HepG2 (cell line): ENCODE results near the gene MUL1. TPM values are rescaled to one million over a fixed set of nuclear protein-coding genes. Genes with fewer than 3 reads are reported as not detected.

Experiments used
- CBX5 ChIP-seq: sonication (generic); formaldehyde crosslinking; IDR thresholded peaks from 2 replicates; pipeline ENCODE4 v1.4.0; 2020; ENCODE audit warnings: missing genetic modification reagents, borderline replicate concordance
- ESRRA ChIP-seq: sonication (generic); formaldehyde crosslinking; IDR thresholded peaks from 2 replicates; pipeline ENCODE4 v1.5.1; 2020; ENCODE audit warnings: mild to moderate bottlenecking, low read depth, missing genetic modification reagents
- FOXP1 ChIP-seq, 2 experiments: fragments of 450-650 bp in 1 of 2; IDR thresholded peaks; 2 replicates each; pipeline ENCODE4 v1.6.1; 2017 to 2018; ENCODE audit warnings: antibody characterized with exemption in 1 of 2
- HDAC2 ChIP-seq: sonication (generic); formaldehyde crosslinking; IDR thresholded peaks from 2 replicates; pipeline ENCODE4 v1.4.0; 2020; ENCODE audit warnings: missing genetic modification reagents
- HNRNPL ChIP-seq: fragments of 200-400 bp; formaldehyde crosslinking; IDR thresholded peaks from 2 replicates; pipeline ENCODE4 v1.6.1; 2017; ENCODE audit warnings: mild to moderate bottlenecking, low read depth, low read length
- ISL2 ChIP-seq: sonication (generic); formaldehyde crosslinking; IDR thresholded peaks from 2 replicates; pipeline ENCODE4 v1.5.0; 2020; ENCODE audit warnings: missing genetic modification reagents
- KMT2B ChIP-seq: IDR thresholded peaks from 2 replicates; pipeline ENCODE4 v1.6.1; 2016; ENCODE audit warnings: missing genetic modification reagents, missing compliant biosample characterization
- NCOA2 ChIP-seq: sonication (generic); formaldehyde crosslinking; IDR thresholded peaks from 2 replicates; pipeline ENCODE4 v1.8.0; 2022; ENCODE audit warnings: inconsistent platforms
- NR2F1 ChIP-seq, 2 experiments: fragments of 450-650 bp in 1 of 2; formaldehyde crosslinking in 1 of 2; IDR thresholded peaks; 2 replicates each; pipeline versions ENCODE4 v1.5.0 to v1.6.1; 2016 to 2020; ENCODE audit warnings: mild to moderate bottlenecking in 1 of 2, missing compliant biosample characterization in 1 of 2, missing genetic modification reagents in 1 of 2, moderate library complexity in 1 of 2
- PHF8 ChIP-seq: sonication (generic); formaldehyde crosslinking; IDR thresholded peaks from 2 replicates; pipeline ENCODE4 v1.5.0; 2020; ENCODE audit warnings: missing genetic modification reagents
- SALL1 ChIP-seq: sonication (generic); formaldehyde crosslinking; IDR thresholded peaks from 2 replicates; pipeline ENCODE4 v1.8.0; 2022; ENCODE audit warnings: mild to moderate bottlenecking, missing genetic modification reagents
- ZHX2 ChIP-seq, 2 experiments: sonication (generic) in 1 of 2; formaldehyde crosslinking in 1 of 2; IDR thresholded peaks; 2 replicates each; pipeline versions ENCODE4 v1.6.1 to v1.9.0; 2014 to 2022; ENCODE audit warnings: antibody characterized with exemption in 1 of 2, borderline replicate concordance in 1 of 2, inconsistent platforms in 1 of 2, low read depth in 1 of 2, missing genetic modification reagents in 1 of 2
- ZNF143 ChIP-seq: sonication (generic); formaldehyde crosslinking; IDR thresholded peaks from 2 replicates; pipeline ENCODE4 v1.4.0; 2020; ENCODE audit warnings: missing genetic modification reagents
- ZNF225 ChIP-seq: sonication (generic); formaldehyde crosslinking; IDR thresholded peaks from 2 replicates; pipeline ENCODE4 v1.4.0; 2020; ENCODE audit warnings: mild to moderate bottlenecking, missing genetic modification reagents
- ZNF354B ChIP-seq: sonication (generic); formaldehyde crosslinking; IDR thresholded peaks from 2 replicates; pipeline ENCODE4 v1.8.0; 2022; ENCODE audit warnings: mild to moderate bottlenecking, missing genetic modification reagents
- ZNF629 ChIP-seq: sonication (generic); formaldehyde crosslinking; conservative IDR thresholded peaks from 2 replicates; pipeline ENCODE4 v1.5.0; 2020; ENCODE audit warnings: missing genetic modification reagents
- ZNF891 ChIP-seq: sonication (generic); formaldehyde crosslinking; IDR thresholded peaks from 2 replicates; pipeline ENCODE4 v1.5.0; 2020; ENCODE audit warnings: mild to moderate bottlenecking, missing genetic modification reagents
- ZSCAN9 ChIP-seq: IDR thresholded peaks from 2 replicates; pipeline ENCODE4 v1.6.1; 2016; ENCODE audit warnings: borderline replicate concordance
- polyA plus RNA-seq, 8 experiments: library from polyadenylated mRNA; depleted of rRNA in 3 of 8; stranded (reverse) in 7 of 8; unstranded in 1 of 8; fragments of >200 nt; fragmentation: Illumina TruSeq in 4 of 8; extraction: Trizol in 4 of 8; gene quantifications; 2 replicates each; pipeline versions ENCODE4 v1.2.1 to v1.2.3, GENCODE V29; 2011 to 2016; ENCODE audit warnings: low read depth in 4 of 8, missing spikeins in 1 of 8, mixed read lengths in 1 of 8; ENCODE audit not compliant: insufficient read depth in 1 of 8
- total RNA-seq, 5 experiments: library from RNA; depleted of rRNA; stranded (reverse); fragments of >200 nt; fragmentation: Illumina TruSeq; extraction: Trizol; gene quantifications; 2 replicates each; pipeline ENCODE4 v1.2.3, GENCODE V29; 2016; ENCODE audit warnings: low read depth in 1 of 5
- TF ChIP-seq, protein P1 (sequence below): sonication (generic); formaldehyde crosslinking; IDR thresholded peaks from 2 replicates; pipeline ENCODE4 v1.8.0; 2022; ENCODE audit warnings: low read depth, missing genetic modification reagents

MUL1 gene
- total and polyA plus RNA-seq, 2 of the 13 experiments (the other 11 are each of a cell fraction or from before 2014, with no cell fraction given), result 21.5 to 26.5 TPM

DNA sequence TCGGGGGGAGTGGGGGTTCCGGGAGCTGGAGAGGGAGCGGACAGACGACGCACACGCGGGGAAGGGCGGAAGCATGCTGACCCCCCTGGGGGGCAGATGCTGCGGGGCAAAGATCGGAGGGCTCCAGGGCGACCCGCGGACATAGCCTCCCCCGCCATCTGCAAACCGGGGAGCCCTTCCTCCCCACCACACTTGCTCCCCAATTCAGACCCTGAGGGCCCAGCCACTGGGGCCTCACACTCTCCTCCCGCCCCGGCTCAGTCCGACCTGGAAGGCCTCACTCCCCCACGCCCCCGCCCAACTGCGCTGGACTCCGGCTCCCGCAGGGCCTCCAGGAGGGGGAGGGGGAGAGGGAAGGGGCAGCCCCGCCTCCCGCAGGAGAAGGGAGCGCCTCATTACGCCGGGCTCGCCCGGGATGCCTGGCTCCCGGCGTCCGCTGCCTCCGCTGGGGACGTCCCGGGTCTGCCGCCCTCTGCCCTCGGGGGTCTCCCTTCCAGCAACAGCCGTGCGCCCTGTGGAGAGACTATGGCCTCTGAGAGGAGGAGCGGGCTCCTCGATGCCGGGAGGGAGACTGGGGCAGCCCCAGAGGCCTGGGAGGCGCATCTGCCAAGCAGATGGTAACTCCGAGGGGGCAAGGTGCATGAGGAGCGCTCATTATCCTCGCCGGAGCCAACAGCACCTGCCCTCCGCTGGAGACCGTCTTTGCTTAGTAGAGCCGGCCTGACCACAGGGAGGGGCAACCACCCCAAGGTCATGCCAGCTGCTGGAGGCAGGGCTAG, 21.3 kb downstream of the MUL1 start (continued):
- 0 out of 2 replicates have a peak, but pooled peaks have one; percentile 15 for TF ChIP-seq ZHX2 (IDR thresholded peaks at IDR 0.05; ENCODE audit: low read depth)
- TF ChIP-seq ZHX2 (CRISPR knock-in tag; IDR thresholded peaks at IDR 0.05; ENCODE audit: borderline replicate concordance), result no peak
- 0 out of 2 replicates have a peak, but pooled peaks have one; percentile 50 for TF ChIP-seq ZNF225 (CRISPR knock-in tag)
- TF ChIP-seq PHF8 (CRISPR knock-in tag), result peak; percentile 81
- peak; percentile 82 for TF ChIP-seq SALL1 (CRISPR knock-in tag)
- peak; percentile 53 for TF ChIP-seq HDAC2 (CRISPR knock-in tag)
- TF ChIP-seq CBX5 (CRISPR knock-in tag), result no peak; the same call in 1 of the 2 replicates
- TF ChIP-seq FOXP1 (IDR thresholded peaks at IDR 0.05), result no peak
- no peak for TF ChIP-seq FOXP1 (CRISPR knock-in tag; IDR thresholded peaks at IDR 0.05)
- TF ChIP-seq KMT2B (CRISPR knock-in tag), result 0 out of 2 replicates have a peak, but pooled peaks have one; percentile 25
- TF ChIP-seq, protein P1, sequence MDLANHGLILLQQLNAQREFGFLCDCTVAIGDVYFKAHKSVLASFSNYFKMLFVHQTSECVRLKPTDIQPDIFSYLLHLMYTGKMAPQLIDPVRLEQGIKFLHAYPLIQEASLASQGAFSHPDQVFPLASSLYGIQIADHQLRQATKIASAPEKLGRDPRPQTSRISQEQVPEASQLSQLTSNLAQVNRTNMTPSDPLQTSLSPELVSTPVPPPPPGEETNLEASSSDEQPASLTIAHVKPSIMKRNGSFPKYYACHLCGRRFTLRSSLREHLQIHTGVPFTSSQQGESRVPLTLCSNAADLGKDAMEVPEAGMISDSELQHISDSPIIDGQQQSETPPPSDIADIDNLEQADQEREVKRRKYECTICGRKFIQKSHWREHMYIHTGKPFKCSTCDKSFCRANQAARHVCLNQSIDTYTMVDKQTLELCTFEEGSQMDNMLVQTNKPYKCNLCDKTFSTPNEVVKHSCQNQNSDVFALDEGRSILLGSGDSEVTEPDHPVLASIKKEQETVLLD (CRISPR knock-in tag), result no peak; the same call in 1 of the 2 replicates
- no peak for TF ChIP-seq ZNF143 (CRISPR knock-in tag)
- TF ChIP-seq HNRNPL, result peak; percentile 91
- TF ChIP-seq NR2F1 (CRISPR knock-in tag; IDR thresholded peaks at IDR 0.05), result no peak
- peak; percentile 37; the same call in 1 of the 2 replicates for TF ChIP-seq ZNF354B (CRISPR knock-in tag)
- peak; percentile 55; the same call in 1 of the 2 replicates for TF ChIP-seq ESRRA (CRISPR knock-in tag)
- no peak for TF ChIP-seq ZNF629
- TF ChIP-seq NCOA2 (CRISPR knock-in tag), result peak; percentile 43
- TF ChIP-seq ISL2 (CRISPR knock-in tag), result peak; percentile 87
- TF ChIP-seq ZNF891 (CRISPR knock-in tag), result peak; percentile 75; the same call in 1 of the 2 replicates
- 0 out of 2 replicates have a peak, but pooled peaks have one; percentile 24 for TF ChIP-seq ZSCAN9 (CRISPR knock-in tag)
